GM19025 (cell line): ENCODE data around the gene THAP11.

Experiments used
- ATAC-seq: cut with Tn5 transposase; IDR thresholded peaks from one replicate; pipeline ENCODE4 v1.9.1; 2021; ENCODE audit warnings: mild to moderate bottlenecking, low read depth, moderate library complexity; ENCODE audit not compliant: unreplicated experiment

Gene THAP11

DNA sequence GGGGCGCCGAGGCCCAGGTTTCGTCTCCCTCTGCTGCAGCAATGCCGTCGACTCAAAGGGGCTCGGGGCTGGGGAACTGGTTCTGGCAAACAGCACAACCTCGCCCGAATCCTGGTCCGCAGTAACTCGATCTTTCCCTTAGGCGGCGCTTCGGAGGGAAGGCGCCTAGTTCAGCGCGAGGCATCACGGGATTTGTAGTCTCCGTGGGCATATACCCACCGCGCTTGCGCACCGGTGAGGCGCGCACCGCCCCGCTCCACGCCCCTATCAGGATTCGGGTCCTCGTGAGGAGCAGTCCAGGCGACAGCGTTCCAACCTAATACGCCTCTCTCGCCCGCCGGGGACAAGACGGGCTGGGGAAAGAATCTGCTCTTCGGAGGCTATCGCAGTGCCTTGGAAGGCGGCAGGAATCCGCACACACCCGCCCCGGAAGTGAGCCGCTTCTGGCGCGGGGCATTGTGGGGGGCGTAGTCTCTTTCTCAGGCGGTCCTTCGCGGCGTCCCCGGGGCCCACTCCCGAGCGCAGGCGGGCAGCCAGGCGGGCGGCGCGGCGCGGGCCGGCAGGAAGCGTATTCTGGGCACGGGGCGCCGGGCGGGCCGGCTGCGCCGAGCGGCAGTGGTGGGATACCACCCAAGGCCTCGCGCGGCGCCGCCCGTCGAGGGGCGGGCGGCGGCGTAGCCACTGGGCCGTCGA lies at the start of gene THAP11:
Gene THAP11 (plus strand): TSS at position 505 of the 693 bp plus-strand sequence. CDS start 235 bp downstream, outside the sequence.
- ATAC-seq, result peak; percentile 37

DNA sequence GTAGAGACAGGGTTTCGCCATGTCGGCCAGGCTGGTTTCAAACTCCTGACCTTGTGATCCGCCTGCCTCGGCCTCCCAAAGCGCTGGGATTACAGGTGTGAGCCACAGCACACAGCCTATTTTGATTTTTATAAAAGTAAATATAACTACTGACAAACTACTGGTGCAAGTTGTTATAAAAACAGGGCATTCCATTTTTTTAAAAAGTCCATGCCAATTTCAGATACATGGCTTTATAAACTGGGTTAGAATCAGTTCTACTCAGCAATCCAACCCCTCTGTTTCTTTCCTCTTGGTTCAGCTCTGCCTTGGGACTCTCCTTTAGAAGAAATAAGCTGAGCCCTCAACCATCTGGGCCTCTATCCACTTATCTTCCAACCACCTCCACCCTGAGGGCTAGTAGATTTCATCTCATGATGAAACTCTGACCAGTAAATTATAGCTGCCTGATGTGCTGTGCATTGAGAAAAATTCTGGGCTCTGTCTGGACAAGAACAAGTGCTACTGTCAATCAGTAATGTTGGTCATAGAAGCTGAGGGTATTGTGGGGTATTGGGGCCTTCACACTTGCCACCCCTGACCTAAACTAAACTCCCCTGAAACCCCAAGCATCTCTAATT lies 45.9 kb upstream of the THAP11 start:
- no peak for ATAC-seq

DNA sequence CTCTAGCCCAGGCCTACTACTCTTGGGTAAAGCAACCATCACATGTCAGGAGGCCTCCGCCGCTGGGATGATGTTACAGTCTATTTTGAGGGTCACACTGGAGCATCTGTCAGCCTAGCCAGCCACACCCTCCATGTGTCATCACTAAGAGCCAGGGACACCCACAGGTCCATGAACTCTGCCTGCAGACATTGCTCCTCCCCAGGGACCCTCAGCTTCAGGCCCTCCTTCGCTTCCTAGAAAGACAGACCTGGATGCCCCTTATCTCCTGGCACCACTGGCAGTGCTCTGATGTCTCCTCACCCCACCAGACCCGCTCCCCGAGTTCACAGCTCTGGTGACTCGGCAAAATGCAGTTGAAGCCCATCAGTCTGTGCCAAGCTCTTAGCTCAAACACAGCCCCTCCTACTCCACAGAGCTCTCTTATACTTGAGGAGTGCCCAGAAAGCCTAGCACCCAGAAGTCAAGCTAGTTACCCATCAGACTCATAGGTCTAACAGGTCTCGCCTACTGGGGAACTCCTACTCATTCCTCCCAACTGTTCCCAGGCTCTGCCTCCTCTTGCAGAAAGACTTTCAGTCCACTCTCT lies 41.7 kb upstream of the THAP11 start:
- no peak for ATAC-seq

DNA sequence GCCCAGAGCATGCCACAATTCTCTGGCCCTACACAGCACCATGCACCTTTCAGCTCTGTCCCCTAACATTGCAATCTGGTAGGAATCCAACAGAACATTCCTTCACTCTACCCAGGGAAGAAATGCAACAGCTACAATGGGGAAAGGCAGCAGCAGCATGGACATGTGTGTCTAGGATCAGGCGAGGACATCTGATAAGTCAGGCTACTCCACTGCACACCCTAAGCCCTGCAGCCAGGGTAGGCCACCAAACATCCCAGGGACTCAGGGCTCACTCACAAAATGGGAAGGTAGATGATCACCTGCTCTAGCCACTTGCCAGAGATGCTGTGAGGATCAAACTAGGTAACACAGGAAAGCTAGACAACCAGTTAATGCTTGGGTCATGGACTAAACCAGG lies 40.9 kb upstream of the THAP11 start:
- no peak for ATAC-seq

DNA sequence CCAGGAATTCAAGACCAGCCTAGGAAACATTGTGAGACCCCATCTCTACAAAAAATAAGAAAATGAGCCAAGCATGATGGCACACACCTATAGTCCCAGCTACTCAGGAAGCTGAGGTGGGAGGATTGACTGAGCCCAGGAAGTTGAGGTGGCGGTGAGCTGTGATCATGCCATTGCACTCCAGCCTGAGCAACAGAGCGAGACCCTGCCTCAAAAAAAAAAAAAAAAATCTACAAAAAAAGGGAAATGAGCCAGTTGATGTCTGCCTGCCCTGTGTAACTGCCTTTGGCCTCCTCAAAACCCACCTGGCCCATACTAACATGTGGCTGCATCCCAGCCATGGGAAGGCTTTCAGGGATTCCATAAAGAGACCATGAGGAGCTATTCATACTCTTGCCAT lies 40.2 kb upstream of the THAP11 start:
- no peak for ATAC-seq

DNA sequence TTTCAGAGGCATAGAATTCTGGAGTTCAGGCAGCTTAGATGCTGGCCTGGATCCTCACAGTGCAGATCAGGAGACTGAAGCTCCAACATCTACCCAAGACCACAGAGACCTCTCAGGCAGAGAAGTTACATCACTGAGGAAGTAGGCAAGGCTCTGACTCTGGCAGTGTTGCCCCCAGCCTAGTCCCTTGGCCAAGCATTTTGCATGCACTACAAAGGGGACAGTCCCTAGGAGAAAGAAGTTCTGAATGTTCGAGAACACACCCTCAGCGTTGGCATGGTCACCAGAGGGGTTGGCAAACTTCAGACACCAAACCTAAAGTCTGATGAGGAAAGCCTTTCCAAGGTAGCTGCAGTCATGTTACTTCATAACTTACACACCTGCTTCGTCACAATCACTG lies 38.2 kb upstream of the THAP11 start:
- no peak for ATAC-seq

DNA sequence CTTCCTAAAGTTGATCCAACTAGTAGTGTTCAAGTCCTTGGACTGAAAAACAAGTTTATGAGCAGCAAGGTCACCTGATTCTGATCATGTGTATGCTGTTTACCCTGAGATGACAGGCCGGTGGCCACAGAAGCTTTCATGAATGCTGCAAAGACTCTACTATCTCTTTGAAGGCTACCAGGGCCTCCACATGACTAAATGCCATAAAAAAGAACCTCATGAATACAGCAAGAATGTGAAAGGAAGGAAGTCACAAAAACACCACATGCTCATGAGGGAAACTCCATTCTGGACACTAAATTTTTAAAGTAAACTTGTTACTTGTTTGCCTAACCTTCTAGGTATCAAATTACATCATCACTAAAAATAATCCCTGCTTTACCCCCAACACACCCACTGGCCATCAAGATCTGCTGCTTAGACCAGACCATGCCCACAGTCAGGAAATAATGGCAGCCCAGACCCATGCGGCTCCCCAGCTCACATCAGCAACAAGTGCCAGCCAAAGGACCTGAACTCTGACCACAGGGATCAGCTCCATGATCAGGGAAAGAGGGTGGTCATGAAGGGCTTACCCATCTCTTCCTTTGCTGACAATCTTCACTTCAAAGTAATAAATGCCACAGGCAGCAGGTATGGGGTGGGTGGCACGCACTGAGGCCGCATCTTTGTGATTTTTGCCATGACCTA lies 37.1 kb upstream of the THAP11 start:
- no peak for ATAC-seq

DNA sequence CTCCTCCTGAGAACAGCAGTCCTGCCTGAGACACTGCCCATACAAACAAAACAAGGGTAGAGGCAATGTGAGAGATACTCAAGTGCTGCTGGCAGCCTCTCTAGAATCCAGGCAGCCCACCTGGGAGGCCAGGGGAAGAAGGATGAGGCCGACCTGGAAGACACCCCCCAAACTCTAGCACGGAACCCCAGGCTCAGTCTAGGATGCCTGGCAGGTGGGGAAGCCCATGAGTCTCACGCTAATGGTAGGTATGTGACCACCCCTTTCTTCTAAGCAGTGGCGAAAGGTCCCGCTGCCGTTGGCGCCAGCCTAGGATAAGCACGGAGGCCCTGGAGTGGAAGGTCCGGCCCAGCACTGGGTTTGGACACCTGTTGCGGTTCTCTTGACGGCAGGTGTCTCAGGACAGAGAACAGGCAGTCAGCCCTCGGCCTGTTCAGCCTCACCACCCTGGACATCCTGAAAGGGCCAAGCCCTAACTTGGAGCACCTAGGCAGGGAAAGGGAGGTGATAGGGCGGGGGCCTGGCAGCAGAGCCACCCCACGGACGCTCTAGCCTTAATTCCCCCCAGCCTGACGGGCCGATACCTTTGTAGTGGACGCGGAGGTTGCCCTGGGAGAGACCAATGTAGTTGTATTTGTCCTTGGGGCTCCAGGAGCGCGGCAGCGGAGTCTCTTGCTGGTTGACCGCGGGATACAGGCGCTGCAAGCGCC lies 36.2 kb upstream of the THAP11 start:
- peak; percentile 0 for ATAC-seq

DNA sequence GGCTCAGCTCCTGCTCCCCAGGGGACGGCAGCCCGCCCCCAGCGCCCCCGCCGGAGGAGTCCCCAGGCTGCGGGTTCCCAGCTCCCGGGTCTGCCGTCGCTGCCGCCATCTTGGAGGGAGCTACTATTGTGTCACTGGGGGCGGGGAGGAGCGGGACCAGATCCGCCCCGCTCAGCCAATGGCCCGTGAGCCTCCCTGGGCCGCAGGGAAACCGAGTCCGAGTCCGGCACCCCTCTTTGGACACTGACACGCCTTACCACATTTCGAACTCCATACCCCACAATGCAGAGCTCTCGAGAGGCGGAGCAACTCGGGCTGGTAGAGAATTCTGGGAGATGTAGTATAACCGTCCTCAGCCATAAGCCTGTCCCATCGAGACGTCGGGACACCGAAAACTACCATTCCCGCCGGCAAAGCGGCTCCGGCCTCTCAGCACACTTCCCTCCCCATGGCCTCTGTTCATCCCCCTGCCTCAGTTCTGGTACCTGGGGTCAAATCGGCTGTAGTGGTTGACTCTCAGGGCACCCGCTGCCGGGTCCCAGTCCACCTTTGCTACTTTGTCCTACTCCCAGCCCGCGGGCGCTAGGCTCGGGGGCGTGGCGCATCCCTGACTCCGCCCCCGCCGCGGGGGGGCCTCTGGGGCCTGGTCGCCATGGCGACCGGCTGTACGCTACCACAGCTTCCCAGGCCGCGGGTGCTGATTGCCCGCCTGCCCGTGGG lies 35.5 kb upstream of the THAP11 start, which contains the start of the genes RANBP10 and TSNAXIP1:
Gene RANBP10 (minus strand): TSS at position 133 of the 720 bp plus-strand sequence. CDS start 24 bp downstream, at position 109.
Gene TSNAXIP1 (plus strand): TSS at position 462 of the 720 bp plus-strand sequence. CDS start 261 bp downstream, outside the sequence.
- ATAC-seq, result peak; percentile 92

DNA sequence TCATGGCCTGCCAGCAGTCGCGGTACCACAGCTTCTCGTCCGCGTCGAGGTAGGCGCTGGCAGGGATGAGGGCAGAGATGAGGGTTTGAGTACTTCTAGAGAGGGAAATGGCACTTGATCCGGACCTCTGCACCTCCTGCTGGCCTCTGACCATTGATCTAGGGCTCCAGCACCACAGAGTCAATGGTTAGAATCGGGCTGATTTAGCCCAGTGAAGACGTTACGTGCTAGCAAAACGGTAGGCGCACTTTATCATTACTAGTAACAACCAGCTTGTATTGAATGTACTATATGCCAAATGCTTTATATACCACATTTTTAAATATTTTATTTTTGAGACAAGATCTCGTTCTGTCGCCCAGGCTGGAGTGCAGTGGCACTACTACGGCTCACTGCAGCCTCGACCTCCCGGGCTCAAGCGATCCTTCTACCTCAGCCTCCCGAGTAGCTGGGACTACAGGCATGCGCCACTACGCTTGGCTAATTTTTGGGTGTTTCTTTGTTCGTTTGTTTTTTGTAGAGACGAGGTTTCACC lies 34.9 kb upstream of the THAP11 start:
- no peak for ATAC-seq

DNA sequence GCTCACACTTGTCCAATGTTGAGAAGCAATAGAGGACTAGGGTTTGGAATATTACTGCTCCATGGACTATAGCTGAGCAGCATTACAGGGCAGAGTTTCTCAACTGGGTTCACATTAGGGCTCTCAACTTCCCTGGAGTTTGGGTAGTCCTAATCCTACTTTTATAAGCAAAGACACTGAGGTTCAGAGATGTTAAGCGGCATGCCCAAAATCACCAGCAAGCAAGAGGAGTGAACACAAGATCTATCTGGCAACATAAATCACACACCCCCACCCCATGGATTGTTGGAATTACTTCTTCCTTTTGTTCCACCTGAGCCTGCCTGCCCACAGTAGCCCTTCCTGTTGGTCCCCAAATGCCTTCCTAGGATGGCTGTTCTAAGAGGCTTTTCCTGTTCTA lies 30.2 kb upstream of the THAP11 start:
- ATAC-seq, result no peak

DNA sequence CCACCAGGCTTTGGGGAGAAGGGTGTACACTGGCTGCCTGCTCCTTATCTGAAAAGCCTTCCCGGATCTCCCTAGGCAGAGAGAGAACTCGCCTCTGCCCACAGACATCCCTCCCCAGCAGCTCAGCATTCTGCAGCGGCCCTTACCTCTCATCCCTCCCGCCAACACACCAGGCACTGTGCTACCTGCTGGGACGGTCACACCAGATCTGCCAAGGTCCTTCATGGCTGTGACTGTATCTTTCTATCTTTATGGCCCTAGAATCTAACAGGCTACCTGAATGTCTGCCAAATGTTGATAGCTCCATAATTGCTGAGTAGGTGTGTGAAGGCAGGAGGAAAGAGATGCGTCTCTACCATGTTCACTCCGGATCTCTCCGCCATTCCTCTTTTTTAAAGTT lies 27.6 kb upstream of the THAP11 start:
- ATAC-seq, result no peak

DNA sequence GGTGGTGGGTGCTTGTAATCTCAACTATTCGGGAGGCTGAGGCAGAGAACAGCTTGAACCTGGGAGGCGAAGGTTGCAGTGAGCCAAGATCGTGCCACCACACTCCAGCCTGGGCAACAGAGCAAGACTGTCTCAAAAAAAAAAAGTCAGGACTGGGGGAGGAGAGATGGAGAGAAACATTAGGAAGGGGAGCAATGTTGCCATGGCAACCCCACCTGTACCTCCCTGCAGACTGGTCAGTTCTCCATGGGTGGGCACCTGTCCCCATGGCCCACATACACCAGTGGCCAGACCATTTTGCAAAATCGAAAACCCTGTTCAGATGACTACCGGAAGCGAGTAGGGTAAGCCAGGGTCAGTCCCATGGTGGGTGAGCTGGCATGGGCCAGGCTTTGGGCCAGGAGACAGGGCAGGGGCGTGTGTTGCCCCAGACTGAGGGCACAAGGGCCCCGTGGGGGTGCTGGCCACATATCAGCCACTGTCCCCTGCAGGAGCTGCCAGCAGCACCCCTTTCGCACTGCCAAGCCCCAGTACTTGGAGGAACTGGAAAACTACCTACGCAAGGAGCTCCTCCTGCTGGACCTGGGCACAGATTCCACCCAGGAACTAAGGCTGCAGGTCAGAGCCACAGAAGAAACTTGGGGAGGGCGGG lies 21.4 kb upstream of the THAP11 start:
- ATAC-seq, result no peak

DNA sequence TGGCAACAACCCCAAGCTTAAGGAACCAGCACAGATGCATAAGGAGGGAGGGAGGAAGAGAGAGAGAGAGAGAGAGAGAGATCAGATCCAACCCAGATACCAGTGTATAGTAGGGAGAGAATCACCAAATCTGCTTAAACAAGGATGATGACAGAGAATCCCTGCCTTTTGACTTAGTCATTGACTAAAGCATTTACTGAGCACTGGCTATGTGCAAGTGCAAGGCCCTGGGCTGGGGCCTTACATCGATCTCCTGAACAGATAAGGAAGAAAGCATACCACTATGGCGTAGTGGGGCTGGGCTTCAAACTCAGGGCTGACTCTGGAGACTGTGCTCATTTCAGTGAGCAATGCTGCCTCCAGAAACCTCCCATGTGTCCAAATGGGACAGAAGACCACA lies 19.6 kb upstream of the THAP11 start:
- no peak for ATAC-seq

DNA sequence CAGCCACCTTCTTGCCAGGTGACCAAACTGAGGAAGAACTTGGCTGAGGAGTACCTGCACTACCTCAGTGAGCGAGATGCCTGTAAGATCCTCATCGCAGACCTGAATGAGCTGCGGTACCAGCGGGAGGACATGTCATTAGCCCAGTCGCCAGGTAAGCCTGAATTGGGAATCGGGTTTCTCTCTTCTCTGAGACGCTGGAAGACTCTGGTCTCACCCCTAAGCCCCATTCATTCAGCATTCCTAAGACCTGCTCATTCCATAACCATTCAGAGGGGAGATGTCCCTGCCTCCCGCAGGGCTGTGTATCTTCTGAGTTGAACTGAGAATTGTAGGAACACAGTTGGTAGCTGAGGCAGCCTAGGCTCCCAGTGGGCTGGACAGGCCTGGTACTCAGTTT lies 17.0 kb upstream of the THAP11 start:
- ATAC-seq, result no peak

DNA sequence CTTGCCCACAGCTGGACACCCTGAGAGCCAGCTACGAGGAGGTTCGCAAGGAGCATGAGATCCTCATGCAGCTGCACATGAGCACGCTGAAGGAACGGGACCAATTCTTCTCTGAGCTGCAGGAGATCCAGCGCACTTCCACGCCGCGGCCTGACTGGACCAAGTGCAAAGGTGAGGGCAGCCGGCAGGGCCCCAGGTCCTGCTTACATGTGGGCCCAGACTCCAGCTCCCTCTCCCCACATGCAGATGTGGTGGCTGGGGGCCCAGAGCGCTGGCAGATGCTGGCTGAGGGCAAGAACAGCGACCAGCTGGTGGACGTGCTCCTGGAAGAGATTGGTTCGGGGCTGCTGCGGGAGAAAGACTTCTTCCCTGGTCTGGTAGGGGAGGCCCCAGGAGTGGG lies 16.2 kb upstream of the THAP11 start:
- no peak for ATAC-seq

DNA sequence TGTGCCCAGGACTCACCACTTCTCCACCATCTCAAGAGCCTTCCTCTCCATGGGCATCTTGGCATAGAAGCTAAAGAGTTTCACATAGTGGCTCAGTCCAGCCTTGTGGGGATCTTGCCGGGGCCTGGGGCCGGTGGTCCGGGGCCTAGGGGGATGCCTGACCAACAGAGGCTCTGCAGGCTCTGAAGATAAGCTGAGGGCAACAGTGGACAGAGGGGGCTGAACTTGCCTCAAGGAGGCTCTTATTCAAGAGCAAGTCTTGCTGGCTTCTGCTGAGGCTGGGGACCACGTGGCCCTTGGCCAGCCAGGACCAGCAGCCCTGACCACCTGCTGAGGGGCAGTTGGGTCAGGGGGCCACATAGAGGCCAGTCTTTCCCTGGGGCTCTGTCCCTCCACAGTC lies 13.5 kb upstream of the THAP11 start:
- no peak for ATAC-seq

DNA sequence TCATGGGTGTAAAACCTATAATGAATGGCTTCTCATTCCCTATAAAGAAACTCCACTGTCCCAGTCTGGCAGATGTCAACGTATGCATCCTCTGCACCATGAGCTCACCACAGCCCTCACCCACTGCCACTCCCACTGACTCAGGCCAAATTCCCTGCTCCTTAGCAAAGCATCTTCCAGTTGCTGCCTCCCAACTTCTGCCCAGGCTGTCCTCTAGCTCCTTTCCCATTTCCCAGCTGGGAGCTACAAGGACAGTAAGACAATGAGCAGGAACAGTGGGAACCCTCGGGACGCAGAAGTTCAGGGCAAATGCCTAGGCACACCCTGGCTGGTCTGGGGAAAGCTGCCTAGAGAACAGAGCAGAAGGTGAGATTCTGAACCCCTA lies 9.1 kb upstream of the THAP11 start:
- no peak for ATAC-seq
